ENCODE results near the gene LTBP1.
"Not testable (repeated sequence)": the region's sequence is repeated elsewhere in the genome, so short reads cannot be mapped to it uniquely, and the experiment has no call there.

The LTBP1 gene

DNA sequence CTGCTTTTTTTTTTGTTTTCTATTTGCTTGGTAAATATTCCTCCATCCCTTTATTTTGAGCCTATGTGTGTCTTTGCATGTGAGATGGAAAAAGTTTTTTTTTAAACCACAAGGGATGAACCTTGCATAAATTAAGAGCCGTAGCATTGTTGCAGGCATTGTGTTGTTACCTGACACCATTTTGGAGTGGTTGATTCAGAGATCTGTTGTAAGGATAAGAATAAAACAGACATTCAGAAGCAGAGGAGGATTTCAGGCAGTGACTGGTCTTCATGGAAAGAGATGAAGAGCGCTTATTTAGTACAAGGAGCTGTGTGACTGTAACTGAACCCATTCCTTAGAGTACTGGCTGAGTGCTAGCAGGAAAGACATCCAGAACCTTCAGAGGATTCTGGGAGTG, 101.2 kb downstream of the LTBP1 start:
- DNase-seq (ENCODE audit: low read depth) = no peak

DNA sequence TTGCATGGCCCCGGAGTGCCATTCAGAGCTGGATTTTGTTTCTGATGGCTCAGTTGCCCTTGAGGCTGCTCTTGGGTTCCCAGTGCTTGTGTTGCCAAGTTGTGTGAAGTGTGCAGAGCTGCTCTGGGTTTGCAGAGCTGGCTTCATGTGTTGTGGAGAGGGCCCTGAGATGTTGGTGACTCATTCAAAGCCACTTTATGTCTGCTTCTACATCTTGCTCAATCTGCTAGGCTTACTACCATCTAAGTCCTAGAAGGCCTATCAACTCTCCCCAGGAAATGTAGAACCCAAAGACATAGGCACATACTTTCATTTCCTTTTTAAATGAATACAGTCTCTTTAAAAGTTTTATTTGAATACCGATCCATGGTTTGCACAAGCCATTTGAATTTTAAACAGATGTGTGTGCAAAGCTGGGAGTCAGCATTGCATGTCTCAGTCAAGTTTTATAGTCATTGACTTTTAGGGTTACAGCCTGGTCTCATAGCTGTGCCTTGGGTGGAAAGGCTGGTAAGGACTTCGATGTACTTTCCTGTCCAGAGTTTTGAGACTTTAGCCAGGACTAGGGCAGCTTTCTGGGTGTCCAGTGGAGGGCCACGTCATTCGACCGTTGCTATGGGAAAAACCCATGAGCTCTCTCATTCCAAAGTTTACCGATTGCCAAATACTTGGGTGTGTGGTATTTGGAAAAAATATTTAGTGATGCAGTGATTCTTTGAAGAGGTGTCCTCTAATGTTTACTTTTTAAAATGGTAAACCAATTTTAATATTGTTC, 105.0 kb downstream of the LTBP1 start:
- DNase-seq (ENCODE audit: low read depth) = peak; percentile 86

DNA sequence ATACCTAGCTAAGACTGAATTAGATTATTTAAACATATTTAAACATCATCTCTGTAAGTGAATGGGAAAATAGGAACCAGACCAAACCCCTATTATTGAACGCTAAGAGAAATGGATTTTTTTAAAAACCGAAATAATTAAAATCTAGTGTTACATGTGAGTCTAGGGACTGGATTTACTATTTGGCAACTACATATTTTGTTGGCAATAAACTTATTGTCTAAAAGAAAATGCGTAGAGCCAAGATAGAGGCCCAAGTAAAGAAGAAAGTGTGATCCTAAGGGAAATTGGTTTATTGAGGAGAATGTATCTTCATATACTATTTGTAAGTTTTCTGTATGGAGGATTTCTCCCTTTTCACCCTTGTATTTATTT, 105.6 kb downstream of the LTBP1 start:
- no peak for DNase-seq (ENCODE audit: low read depth)

DNA sequence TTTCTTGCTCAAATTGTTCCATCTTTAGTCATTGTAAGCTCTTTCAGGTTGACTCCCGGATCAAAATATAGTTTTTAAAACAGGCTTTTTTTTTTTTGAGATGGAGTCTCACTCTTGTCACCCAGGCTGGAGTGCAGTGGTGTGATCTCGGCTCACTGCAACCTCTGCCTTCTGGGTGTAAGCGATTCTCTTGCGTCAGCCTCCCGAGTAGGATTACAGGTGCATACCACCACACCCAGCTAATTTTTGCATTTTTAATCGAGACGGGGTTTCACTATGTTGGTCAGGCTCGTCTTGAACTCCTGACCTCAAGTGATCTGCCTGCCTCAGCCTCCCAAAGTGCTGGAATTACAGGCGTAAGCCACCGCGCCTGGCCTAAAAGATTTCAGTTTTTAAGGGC, 106.0 kb downstream of the LTBP1 start:
- not testable (repeated sequence) for DNase-seq (ENCODE audit: low read depth)

DNA sequence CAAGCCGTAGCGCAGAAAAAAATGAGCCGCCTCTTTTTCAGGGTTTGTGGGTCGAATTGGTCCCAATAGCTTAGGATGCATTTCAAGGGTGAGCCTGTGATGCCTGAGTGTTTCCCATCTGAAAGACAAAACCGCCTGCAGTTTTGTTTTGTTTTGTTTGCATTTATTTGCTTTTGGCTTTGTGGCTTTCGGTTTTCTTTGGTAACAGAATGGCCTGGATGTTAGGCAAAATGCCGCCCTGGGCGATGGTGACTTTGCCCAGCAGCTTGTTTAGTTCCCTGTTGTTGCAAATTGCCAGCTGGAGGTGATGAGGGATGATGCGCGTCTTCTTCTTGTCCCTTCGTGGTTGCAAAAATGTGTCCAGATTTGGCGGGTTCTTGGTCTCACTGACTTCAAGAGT, 109.4 kb downstream of the LTBP1 start:
- no peak for DNase-seq (ENCODE audit: low read depth)

DNA sequence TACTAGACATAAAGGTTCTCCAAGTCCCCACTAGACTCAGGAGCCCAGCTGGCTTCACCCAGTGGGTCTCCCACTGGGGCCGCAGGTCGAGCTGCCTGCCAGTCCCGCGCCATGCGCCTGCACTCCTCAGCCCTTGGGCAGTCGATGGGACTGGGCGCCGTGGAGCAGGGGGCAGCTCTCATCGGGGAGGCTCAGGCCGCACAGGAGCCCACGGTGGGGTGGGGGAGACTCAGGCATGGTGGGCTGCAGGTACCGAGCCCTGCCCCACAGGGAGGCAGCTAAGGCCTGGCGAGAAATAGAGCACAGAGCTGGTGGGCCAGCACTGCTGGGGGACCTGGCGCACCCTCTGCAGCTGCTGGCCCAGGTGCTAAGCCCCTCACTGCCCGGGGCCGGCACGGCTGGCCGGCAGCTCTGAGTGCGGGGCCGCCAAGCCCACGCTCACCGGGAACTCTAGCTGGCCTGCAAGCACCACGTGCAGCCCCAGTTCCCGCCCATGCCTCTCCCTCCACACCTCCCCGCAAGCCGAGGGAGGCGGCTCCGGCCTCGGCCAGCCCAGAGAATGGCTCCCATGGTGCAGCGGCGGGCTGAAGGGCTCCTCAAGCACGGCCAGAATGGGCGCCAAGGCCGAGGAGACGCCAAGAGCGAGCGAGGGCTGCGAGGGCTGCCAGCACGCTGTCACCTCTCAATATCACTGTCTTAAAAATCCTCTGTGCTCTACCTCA, 110.7 kb downstream of the LTBP1 start:
- not testable (repeated sequence) for DNase-seq (ENCODE audit: low read depth)

DNA sequence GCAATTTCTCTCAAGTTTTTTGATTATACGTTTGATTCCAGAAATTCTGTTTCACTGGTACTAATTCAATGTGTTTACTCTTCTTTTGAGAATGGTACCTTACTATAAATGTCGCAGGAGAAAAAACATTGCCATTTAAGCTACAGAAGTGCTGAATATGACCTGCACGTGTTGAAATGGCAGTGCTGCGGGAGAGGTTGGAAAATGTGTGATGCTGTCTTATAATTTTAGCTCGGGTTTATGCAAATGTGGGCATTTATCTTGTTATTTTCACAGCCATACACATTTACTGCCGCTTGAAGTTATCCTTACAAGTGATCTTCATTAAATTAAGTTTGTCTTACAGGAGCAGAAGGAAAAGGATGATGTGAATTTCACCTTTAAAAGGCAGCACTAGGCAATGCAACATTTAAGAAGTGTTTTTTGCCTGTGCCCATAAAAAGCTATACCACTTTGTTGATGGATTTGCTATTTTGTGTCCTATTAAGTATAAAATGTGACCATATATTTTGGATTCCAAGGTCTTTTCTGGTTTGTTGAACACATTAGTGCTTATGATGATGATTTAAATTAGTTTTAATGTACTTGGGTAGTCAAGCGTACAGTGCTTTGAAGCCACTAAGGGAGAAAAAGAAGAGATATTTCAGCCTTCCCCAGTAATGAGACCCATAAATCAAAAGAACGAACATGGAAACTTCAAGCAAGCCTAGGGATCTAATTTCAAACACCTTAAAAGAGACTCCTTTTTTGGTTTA, 112.1 kb downstream of the LTBP1 start:
- no peak for DNase-seq (ENCODE audit: low read depth)

DNA sequence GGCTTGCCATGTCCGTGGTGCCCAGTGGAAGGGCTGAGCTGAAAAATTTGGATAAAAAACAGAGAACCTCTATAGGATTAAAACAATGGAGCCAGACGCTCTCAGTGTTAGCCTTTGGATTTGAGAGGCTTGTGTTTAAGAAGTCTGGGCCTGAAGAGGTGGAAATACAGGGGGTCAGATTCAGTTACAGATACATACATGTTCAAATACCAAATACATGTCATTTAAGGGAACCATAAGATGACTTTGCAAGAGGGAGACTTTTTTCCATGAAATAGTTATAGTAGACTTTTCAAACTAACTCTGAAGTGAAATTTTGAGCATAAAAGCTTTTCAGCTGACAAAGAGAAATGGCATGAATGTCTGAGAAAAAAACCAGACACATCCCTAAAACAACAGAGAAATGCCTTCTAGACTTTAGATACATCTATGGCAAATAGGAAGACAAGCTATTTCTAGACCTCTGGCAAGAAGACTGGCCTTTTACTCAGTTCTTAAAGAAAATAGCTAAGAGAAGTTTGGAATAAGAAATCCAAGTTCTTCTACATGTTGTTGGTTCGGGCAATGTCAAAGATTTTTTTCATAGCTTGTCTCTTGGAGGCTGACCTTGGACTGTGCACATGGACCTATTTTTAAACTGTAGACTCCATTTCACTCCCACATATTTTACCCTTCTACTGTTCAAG, 112.9 kb downstream of the LTBP1 start:
- DNase-seq (ENCODE audit: low read depth) = no peak

DNA sequence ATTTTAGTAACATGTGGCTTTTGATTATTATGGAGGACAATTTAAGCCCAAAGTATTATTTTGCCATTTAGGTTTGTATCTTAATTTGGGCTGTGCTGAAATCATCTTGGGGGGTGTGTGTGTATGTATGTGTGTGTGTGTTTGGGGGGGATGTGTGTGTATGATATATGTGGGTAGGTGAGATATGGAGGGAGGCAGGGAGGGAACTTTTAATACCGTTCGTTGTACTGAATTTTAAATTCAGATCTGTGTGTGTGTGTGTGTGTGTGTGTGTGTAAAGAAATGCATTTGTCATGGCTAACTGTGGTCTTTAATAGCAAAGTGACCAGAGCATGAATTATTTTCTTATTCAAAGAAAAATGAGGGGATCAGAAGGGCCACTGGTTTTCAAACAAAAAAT, 113.7 kb downstream of the LTBP1 start:
- no peak for DNase-seq (ENCODE audit: low read depth)

DNA sequence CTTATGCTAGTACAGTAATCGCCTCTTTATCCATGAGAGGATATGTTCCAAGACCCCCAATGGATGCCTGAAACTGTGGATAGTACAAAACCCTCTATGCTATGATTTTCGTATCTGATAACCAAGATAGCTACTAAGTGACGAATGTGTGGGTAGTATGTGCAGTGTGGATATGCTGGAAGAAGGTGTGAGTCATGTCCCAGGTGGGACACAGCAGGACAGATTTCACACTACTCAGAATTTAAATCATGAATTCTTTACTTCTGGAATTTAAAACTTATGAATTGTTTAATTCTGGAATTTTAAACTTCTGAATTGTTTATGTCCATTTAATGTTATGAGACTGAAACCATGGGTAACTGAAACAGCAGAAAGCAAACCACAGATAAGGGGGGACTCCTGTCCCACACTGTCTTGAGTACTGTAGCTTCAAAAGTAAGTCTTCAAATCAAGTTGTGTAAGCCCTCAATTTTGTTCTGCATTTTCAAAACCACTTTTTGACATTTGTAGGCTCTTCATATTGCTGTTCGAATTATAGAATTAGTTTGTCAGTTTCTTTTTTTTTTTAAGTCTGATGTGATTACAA, 116.0 kb downstream of the LTBP1 start:
- no peak for DNase-seq (ENCODE audit: low read depth)

DNA sequence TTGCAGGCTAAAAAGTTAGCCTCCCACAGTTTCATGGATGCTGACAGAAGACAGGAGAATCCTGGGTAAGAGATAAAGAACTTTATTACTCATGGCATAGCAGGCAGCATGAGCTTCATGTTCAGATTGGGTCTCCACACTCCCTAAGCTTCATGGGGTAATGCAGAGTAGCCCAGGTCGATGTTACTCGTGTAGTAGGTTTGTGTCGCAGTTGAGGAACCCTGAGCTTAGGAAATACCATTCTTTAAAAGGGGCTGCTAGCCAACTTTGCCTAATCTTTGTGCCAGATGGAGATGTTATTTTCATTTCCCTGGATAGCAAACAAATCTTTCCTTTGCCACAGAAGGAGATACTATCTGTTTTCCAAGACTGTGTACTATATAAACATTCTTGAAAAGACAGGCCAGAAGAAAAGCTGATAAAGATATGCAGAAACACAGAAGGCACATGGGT, 117.6 kb downstream of the LTBP1 start:
- no peak for DNase-seq (ENCODE audit: low read depth)

DNA sequence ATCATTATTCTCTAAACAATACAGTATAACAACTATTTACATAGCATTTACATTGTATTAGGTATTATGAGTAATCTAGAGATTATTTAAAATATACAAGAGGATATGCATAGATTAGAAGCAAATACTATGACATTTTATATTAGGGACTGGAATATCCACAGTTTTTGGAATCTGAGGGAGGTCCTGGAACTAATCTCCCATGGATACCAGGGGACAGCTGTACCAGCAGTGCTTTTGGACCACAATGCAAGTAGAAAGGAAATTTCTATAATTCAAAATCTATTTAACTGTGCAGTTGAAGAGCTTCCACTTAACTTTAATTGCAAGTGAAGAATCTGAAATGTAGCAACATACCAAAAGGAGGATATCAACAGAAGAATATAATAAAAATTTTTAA, 120.8 kb downstream of the LTBP1 start:
- DNase-seq (ENCODE audit: low read depth) = no peak

DNA sequence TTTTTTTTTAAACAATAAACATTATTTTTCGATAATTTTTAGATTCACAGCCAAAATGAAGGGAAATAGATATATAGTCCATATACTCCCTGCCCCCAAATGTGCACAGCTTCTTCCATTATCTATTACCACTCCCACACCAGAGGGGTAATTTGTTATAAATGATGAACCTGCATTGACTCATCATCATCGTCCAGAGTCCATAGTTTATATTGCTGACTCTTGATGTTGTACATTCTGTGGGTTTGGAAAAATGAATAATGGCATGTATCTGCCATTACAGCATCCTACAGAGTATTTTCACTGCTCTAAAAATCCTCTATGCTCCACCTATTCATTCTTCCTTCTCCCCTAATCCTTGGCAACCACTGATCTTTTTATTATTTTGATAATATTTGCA, 121.5 kb downstream of the LTBP1 start:
- DNase-seq (ENCODE audit: low read depth) = no peak

DNA sequence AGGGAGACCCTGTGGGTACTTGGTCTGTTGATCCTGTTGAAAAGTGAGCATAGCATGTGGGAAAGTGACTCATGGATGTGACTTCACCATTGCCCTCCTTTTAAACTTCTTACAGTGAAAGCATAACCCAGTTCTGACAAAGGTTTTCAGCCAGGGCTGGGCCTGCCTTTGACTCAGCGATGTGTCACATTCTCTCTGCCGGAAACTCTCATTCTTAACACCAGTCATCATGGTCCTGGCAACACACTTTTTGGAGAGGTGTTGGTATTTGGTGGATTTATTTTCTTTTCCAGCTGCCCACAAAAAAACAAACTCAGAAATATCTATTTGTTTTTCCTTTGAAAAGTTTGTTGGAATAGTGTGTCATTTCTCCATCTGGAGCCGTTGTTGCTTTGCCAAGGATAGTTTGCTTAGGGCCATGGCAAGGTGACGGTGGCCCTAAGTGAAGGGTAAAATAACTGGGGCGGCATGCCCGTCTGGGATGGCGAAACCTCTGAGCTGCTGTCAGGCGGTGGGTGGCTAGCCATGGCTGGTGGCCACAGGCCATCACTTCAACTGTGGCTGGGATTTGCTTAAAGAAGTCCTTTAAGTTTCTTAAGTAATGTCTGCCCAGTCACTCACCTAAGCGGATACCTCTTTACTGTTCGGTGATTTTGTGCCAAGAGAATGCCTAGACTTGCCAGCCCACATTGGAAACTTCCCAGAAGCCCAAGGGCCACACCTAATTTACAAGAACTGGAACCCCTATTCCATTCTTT, 123.3 kb downstream of the LTBP1 start:
- peak; percentile 96 for DNase-seq (ENCODE audit: low read depth)

DNA sequence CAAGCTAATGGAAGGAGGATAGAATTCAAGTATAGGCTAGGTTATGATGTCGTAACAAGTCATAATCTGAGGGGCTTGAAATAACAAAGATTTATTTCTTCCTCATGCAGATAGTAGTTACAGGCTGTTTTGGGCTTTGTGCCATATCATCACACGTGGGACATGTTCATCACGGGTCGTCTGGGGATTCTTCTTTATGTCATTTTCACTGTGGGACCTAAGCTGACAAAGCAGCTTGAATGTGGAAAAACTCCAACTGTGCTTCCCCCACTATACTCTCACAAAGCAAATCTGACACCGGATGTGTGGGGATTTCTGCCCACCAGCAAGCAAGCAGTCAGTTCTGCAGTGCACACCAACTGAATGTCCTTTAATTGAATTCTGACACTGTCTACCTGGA, 124.8 kb downstream of the LTBP1 start:
- DNase-seq (ENCODE audit: low read depth) = no peak

DNA sequence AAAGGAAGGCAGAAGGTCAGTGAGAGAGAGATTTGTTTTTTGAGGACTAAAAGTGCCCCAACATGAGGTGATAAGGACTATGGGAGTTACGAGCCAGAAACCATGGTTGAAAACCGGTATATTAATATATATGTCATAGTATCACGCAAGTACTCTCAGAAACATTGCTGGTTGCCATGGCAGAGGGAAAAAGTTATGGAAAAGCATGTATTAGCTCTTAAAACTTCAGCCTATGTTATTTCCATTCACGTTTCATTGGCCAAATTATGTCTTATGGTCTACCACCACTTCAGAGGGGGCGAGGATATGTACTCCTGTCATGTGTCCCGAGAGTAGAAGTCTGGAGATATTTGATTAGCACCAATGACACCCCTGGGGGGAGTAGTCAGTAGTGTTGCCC, 125.9 kb downstream of the LTBP1 start:
- no peak for DNase-seq (ENCODE audit: low read depth)

DNA sequence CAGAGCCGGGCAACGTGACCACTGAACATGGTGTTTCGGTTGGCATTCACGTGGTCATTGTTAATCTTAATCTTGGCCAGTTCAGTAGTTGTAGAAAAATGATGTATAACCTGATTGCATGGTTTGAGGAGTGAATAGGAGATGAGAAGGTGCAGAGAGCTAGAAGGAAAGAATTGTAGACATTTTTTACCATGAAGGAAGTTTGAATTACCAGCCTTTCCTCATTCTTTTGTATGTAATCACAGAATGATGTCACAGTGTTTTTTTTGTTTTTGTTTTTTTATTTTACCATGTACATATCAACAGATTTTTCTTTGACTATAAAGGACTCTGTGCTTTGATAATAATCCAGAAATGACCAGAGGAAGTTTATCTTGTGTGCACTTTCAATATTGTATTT, 126.3 kb downstream of the LTBP1 start:
- no peak for DNase-seq (ENCODE audit: low read depth)

DNA sequence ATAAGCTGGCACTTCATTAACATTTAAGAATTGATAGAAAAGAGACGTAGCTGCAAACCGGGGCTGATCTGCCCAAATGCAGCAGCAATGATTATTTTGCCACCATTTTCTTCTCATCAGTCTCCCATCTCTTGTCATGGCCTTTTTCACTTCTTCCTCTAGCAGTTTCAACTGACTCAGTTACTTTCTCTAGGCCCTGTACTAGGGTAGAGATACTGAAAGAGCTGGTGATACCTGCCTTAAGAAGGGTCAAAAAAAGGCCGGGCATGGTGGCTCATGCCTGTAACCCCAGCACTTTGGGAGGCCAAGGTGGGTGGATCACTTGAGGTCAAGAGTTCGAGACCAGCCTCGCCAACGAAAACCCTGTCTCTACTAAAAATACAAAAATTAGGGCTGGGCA, 127.4 kb downstream of the LTBP1 start:
- DNase-seq (ENCODE audit: low read depth) = no peak

DNA sequence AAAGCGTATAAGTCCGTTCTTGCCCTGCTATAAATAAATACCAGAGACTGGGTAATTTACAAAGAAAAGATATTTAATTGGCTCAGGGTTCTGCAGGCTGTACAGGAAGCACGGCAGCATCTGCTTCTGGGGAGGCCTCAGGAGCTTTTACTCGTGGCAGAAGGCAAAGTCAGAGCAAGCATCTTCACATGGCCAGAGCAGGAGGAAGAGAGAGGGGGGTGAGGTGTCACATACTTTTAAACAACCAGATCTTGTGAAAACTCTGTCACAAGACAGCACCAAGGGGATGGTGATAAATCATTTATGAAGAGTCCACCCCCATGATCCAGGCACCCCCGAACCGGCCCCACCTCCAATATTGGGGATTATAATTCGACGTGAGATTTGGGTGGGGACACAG, 130.6 kb downstream of the LTBP1 start:
- no peak for DNase-seq (ENCODE audit: low read depth)

DNA sequence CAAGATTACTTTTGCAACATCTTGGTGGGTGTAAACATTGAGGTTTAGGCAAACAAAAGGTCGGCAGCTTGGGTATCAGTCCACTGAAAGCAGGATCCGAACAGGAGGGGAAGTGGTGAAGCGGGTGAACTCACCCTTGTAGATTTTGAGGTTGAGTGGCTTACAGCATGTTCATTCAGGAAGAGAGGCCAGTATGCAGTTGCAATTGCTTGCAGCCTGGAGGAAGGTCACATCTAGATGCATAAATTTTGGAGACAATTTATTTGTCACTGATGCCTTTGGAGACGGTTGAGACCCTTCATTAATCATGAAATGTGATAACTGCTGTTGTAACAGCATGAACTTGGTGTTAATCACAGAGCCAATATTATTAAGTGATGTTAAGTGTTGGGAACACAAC, 131.1 kb downstream of the LTBP1 start:
- no peak for DNase-seq (ENCODE audit: low read depth)

DNA sequence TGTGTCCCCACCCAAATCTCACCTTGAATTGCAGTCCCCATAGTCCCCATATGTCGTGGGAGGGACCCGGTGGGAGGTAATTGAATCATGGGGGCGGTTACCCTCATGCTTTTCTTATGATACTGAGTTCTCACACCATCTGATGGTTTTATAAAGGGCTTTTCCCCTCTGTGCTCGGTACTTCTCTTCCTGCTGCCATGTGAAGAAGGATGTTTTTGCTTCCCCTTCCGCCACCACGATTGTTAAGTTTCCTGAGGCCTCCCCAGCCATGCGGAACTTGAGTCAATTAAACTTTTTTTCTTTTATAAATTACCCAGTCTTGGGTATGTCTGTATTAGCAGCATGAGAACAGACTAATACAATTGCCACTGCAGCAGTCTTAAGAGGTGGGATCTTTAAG, 134.9 kb downstream of the LTBP1 start:
- no peak for DNase-seq (ENCODE audit: low read depth)
